Uterus (tissue), 4 donors: Measurements from ENCODE around the gene PDE4B. TPM values are rescaled to one million over a fixed set of nuclear protein-coding genes. Genes with fewer than 3 reads are reported as not detected.

Experiments
- DNase-seq, 2 donors: peaks; one replicate each; pipeline ENCODE4 v3.0.0-alpha.2; 2019 to 2020
- H3K27ac ChIP-seq, 2 donors: fragments of 200-600 bp; sonication (generic); 1 replicate in 1 of 2; 2 replicates in 1 of 2; pipeline ENCODE4 v1.5.1; 2016 to 2018
- H3K27me3 ChIP-seq, 2 donors: fragments of 200-600 bp; sonication (generic); one replicate each; pipeline ENCODE4 v1.5.1; 2018 to 2019; ENCODE audit warnings: control low read depth in 1 of 2
- H3K36me3 ChIP-seq, 2 donors: fragments of 200-600 bp; sonication (generic); one replicate each; pipeline ENCODE4 v1.5.1; 2019; ENCODE audit warnings: control low read depth in 1 of 2
- H3K4me1 ChIP-seq, 2 donors: fragments of 200-600 bp; sonication (generic); one replicate each; pipeline ENCODE4 v1.5.1; 2018 to 2019; ENCODE audit warnings: control low read depth in 1 of 2
- H3K4me3 ChIP-seq, 2 donors: fragments of 200-600 bp; sonication (generic); 1 replicate in 1 of 2; 2 replicates in 1 of 2; pipeline ENCODE4 v1.5.1; 2018 to 2019; ENCODE audit warnings: mild to moderate bottlenecking in 1 of 2
- H3K9me3 ChIP-seq, 2 donors: fragments of 200-600 bp; sonication (generic); one replicate each; pipeline ENCODE4 v1.5.1; 2019; ENCODE audit warnings: control low read depth in 1 of 2
- POLR2A ChIP-seq, 2 donors: fragments of 450-650 bp; IDR thresholded peaks; one replicate each; pipeline ENCODE4 v1.6.1; 2016; ENCODE audit warnings: antibody characterized with exemption in 2 of 2, mild to moderate bottlenecking in 1 of 2, moderate library complexity in 1 of 2
- intact Hi-C: fragments of 100-400 bp; cut with DNase I; formaldehyde crosslinking; loops from one replicate; pipeline ENCODE4 v1.15.1; 2023; ENCODE audit warnings: low total_unique reads
- total RNA-seq, 4 donors: library from RNA; depleted of rRNA in 3 of 4; stranded (reverse); fragments of >200 nt in 3 of 4; gene quantifications; one replicate each; pipeline versions ENCODE4 v1.1.0 to v1.2.4, GENCODE V29; 2014 to 2023
- TF ChIP-seq, protein P1 (sequence below), 4 experiments: fragments of 200-600 bp in 2 of 4; fragments of 450-650 bp in 2 of 4; sonication (generic) in 2 of 4; IDR thresholded peaks; one replicate each; pipeline ENCODE4 v1.5.1; 2016 to 2019; ENCODE audit warnings: antibody characterized with exemption in 4 of 4, mild to moderate bottlenecking in 2 of 4, moderate library complexity in 1 of 4
- donor health status: DM: yes; HTN: yes; CAD: no.

Gene PDE4B
- total RNA-seq, 4 donors from 2014 or later = 6.9 to 22.9 (median 17.8) TPM

DNA sequence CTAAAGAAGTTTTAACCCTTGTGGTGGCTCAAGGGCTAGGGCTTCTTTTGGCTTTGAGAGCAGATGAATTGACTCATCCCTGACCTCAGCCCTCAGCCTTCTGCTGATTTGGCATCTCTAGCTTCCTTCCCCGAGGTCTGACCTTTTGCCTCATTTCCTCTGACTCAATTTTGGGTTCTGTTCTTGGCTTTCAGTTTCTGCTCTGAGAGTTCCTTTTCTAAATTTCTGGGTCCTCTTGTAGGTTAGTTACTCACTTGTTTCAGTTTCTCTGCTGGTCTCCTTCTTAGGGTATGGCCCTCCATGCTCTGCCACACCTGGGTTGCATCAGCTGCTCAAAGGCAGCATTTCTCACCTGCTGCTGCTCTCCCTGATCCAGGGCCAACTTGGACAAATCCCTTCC is 19.4 kb downstream of the PDE4B start:
- Histone ChIP-seq H3K4me3 (no peak overlapping the region), H3K27ac (no peak overlapping the region), H3K4me1 (no peaks in the 10 kb centered on the region), H3K36me3 (no peaks in the 10 kb centered on the region), H3K9me3 (no peaks in the 10 kb centered on the region), H3K27me3 (no peaks in the 10 kb centered on the region)
- intact Hi-C loops = no loop called here
- no peak for DNase-seq
- no peak for TF ChIP-seq POLR2A (IDR thresholded peaks at IDR 0.05)
- TF ChIP-seq, protein P1, sequence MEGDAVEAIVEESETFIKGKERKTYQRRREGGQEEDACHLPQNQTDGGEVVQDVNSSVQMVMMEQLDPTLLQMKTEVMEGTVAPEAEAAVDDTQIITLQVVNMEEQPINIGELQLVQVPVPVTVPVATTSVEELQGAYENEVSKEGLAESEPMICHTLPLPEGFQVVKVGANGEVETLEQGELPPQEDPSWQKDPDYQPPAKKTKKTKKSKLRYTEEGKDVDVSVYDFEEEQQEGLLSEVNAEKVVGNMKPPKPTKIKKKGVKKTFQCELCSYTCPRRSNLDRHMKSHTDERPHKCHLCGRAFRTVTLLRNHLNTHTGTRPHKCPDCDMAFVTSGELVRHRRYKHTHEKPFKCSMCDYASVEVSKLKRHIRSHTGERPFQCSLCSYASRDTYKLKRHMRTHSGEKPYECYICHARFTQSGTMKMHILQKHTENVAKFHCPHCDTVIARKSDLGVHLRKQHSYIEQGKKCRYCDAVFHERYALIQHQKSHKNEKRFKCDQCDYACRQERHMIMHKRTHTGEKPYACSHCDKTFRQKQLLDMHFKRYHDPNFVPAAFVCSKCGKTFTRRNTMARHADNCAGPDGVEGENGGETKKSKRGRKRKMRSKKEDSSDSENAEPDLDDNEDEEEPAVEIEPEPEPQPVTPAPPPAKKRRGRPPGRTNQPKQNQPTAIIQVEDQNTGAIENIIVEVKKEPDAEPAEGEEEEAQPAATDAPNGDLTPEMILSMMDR (IDR thresholded peaks at IDR 0.05) = no peak

DNA sequence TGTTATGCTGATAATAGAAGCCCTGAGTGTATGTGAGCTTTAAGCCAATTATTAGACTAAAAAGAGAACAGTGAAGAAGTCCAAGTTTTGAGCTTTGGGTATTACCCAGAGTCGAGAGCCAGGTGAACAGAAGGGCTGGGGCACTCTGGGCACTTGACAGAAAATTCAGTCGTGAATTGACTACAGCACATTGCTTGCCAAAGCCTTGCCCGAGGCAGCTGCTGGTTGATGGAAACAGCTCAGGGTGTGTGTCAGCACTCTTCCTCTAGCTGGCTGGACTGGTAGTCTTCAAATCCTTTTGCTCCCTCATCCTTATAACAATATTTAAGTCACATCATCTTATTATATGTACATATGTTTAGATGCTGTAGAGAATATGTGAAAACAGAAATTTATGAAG is 21.3 kb downstream of the PDE4B start:
- no peak overlapping the region for H3K4me3 ChIP-seq
- H3K27me3 ChIP-seq = no peaks in the 10 kb centered on the region
- no peak for DNase-seq
- intact Hi-C loops = no loop called here
- no peak for TF ChIP-seq POLR2A (IDR thresholded peaks at IDR 0.05)
- TF ChIP-seq, protein P1 (IDR thresholded peaks at IDR 0.05) = no peak
- no peak overlapping the region for H3K27ac ChIP-seq
- no peaks in the 10 kb centered on the region for H3K9me3 ChIP-seq
- H3K4me1 ChIP-seq = no peaks in the 10 kb centered on the region
- H3K36me3 ChIP-seq = no peaks in the 10 kb centered on the region

DNA sequence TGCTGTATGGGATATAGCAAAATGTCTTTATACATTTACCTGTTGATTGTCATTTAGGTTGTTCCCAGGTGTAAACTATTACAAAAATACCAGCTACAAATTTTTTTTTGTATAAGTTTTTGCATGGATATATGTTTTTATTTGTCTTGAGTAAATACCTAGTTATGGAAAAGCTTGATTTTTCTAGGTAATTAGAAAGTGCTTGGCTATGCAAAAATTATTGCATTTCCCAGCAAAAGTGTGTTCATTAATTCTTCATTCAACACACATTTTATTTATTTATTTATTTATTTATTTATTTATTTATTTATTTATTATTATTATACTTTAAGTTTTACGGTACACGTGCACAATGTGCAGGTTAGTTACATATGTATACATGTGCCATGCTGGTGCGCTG is 22.1 kb downstream of the PDE4B start:
- no peak for DNase-seq
- Histone ChIP-seq H3K36me3 (no peaks in the 10 kb centered on the region), H3K4me1 (no peaks in the 10 kb centered on the region), H3K27ac (no peak overlapping the region), H3K27me3 (no peaks in the 10 kb centered on the region), H3K4me3 (no peak overlapping the region), H3K9me3 (no peaks in the 10 kb centered on the region)
- intact Hi-C loops = no loop called here
- TF ChIP-seq, protein P1 (IDR thresholded peaks at IDR 0.05) = no peak
- TF ChIP-seq POLR2A (IDR thresholded peaks at IDR 0.05) = no peak

DNA sequence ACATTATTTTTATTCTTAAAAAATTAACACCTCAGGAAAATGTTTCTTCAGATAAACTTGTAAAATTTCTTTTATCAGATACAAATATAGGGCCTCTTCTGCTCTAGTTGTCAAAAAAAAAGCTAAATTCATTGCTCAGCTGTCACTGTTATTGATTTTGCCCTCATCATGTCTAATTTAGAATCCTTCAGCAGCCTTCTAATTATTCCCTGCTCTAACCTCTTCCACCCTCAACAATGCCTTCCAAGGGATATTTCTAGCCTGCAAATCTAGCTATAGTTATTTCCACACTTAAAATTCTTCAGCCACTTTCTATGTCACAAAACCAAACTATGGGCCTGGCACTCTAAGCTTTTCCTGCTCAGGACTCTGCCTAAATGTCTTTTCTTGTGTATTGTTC is 25.2 kb downstream of the PDE4B start:
- intact Hi-C loops = no loop called here
- Histone ChIP-seq H3K9me3 (no peaks in the 10 kb centered on the region), H3K4me1 (no peaks in the 10 kb centered on the region), H3K27me3 (no peaks in the 10 kb centered on the region), H3K4me3 (no peak overlapping the region), H3K27ac (no peak overlapping the region), H3K36me3 (no peaks in the 10 kb centered on the region)
- TF ChIP-seq, protein P1 (IDR thresholded peaks at IDR 0.05) = no peak
- TF ChIP-seq POLR2A (IDR thresholded peaks at IDR 0.05) = no peak
- DNase-seq = no peak

DNA sequence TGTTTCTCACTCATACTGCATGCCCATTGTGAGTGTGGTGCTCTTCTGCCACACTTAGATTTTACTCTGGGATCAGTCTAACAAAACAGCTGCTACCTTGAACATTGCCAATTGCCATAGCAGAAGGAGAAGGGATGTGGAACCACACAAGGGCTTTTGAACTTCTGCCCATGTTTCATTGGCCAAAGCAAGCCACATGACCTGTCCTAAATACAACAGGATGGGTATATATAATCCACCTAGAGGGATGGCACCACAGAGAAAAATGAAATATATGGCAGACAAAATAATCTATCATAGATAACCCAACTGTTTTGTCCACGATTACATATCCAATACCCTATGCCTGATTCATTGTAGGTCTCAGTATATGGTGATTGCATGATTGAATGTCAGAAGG is 26.3 kb downstream of the PDE4B start:
- Histone ChIP-seq H3K9me3 (no peaks in the 10 kb centered on the region), H3K27me3 (no peaks in the 10 kb centered on the region), H3K36me3 (no peaks in the 10 kb centered on the region), H3K4me3 (no peak overlapping the region), H3K4me1 (no peaks in the 10 kb centered on the region), H3K27ac (no peak overlapping the region)
- intact Hi-C loops = no loop called here
- TF ChIP-seq POLR2A (IDR thresholded peaks at IDR 0.05) = no peak
- TF ChIP-seq, protein P1 (IDR thresholded peaks at IDR 0.05) = no peak
- no peak for DNase-seq
